Endothelial cell of umbilical vein (primary cell): ENCODE data around the gene GRID1. TPM values are rescaled to one million over a fixed set of nuclear protein-coding genes. Genes with fewer than 3 reads are reported as not detected.

Source experiments
- BruUV-seq: library from RNA; stranded (reverse); fragments of 400-500 nt; replicated peaks from 2 replicates; lab custom pipeline; 2021; lab: Mats Ljungman, UMichigan
- CTCF ChIA-PET: fragments of 300-600, 350-600 bp; sonication (Branson Sonifier 250); formaldehyde crosslinking; loops from one replicate; lab custom pipeline; 2021; ENCODE audit warnings: antibody characterized with exemption, inconsistent platforms; lab: Charles Lee
- POLR2A ChIA-PET: fragments of 300-600, 350-600 bp; sonication (Branson Sonifier 250); formaldehyde crosslinking; loops from one replicate; lab custom pipeline; 2021; ENCODE audit warnings: antibody characterized with exemption, inconsistent platforms; lab: Charles Lee
- DNase-seq: peaks from one replicate; pipeline ENCODE4 v3.0.0-alpha.2; 2011; ENCODE audit warnings: low read depth, low spot score
- FAIRE-seq: peaks from 2 replicates; lab custom pipeline; 2011; peaks lifted over from hg19 to GRCh38; lab: Jason Lieb, UNC
- H2AFZ ChIP-seq: 2 replicates; pipeline ENCODE4 v1.6.0; 2012; ENCODE audit warnings: low read depth, low read length, control low read depth, inconsistent platforms
- H3K27ac ChIP-seq: 2 replicates; pipeline ENCODE4 v1.5.1; 2011; ENCODE audit warnings: low read depth, mild to moderate bottlenecking, control low read depth, low read length, moderate library complexity; ENCODE audit not compliant: insufficient read depth
- H3K27me3 ChIP-seq, 2 experiments: 2 replicates each; pipeline versions ENCODE4 v1.6.0 to v1.6.1; 2011; ENCODE audit warnings: low read length in 2 of 2, mixed read lengths in 1 of 2; ENCODE audit not compliant: control insufficient read depth in 2 of 2, insufficient read depth in 2 of 2
- H3K36me3 ChIP-seq, 2 experiments: 2 replicates in 1 of 2; 3 replicates in 1 of 2; pipeline ENCODE4 v1.5.1; 2011; ENCODE audit warnings: low read length in 2 of 2, mild to moderate bottlenecking in 1 of 2, moderate library complexity in 1 of 2; ENCODE audit not compliant: control insufficient read depth in 2 of 2, insufficient read depth in 2 of 2; ENCODE audit errors: extremely low read depth in 1 of 2
- H3K4me1 ChIP-seq: 3 replicates; pipeline ENCODE4 v1.5.1; 2011; ENCODE audit warnings: mild to moderate bottlenecking, low read length; ENCODE audit not compliant: control insufficient read depth, insufficient read depth; ENCODE audit errors: extremely low read depth
- H3K4me2 ChIP-seq: 2 replicates; pipeline ENCODE4 v1.6.1; 2011; ENCODE audit warnings: low read length, control low read depth, mixed read lengths; ENCODE audit not compliant: insufficient read depth
- H3K4me3 ChIP-seq, 3 experiments: fragments of 200-600 bp in 1 of 3; sonication (generic), shearing (Covaris generic) in 1 of 3; replicated peaks in 1 of 3; 2 replicates each; pipeline ENCODE4 v1.5.1; 2011 to 2016; ENCODE audit warnings: control low read depth in 3 of 3, low read length in 3 of 3, mild to moderate bottlenecking in 2 of 3, inconsistent platforms in 1 of 3, low read depth in 1 of 3, moderate library complexity in 1 of 3; ENCODE audit not compliant: insufficient read depth in 1 of 3
- H3K79me2 ChIP-seq: 2 replicates; pipeline ENCODE4 v1.6.0; 2012; ENCODE audit warnings: low read length, inconsistent platforms; ENCODE audit not compliant: control insufficient read depth, insufficient read depth
- H3K9ac ChIP-seq: replicated peaks from 2 replicates; pipeline ENCODE3; 2011; ENCODE audit warnings: low read length, control low read depth; ENCODE audit not compliant: insufficient read depth; ENCODE audit errors: extremely low read depth
- H3K9me1 ChIP-seq: replicated peaks from 3 replicates; pipeline ENCODE4 v1.6.0; 2011; ENCODE audit warnings: mild to moderate bottlenecking, low read length; ENCODE audit not compliant: control insufficient read depth, insufficient read depth; ENCODE audit errors: extremely low read depth
- H3K9me3 ChIP-seq: replicated peaks from 2 replicates; pipeline ENCODE4 v1.5.1; 2012; ENCODE audit warnings: low read length, inconsistent platforms; ENCODE audit not compliant: control insufficient read depth, insufficient read depth
- H4K20me1 ChIP-seq: replicated peaks from 2 replicates; pipeline ENCODE3; 2011; ENCODE audit warnings: mild to moderate bottlenecking, low read length; ENCODE audit not compliant: control insufficient read depth, insufficient read depth; ENCODE audit errors: extremely low read depth
- EZH2 ChIP-seq: IDR thresholded peaks from 2 replicates; pipeline ENCODE4 v1.6.1; 2012; ENCODE audit warnings: borderline replicate concordance, low read depth, mild to moderate bottlenecking, moderate library complexity, low read length, inconsistent platforms; ENCODE audit not compliant: severe bottlenecking
- FOS ChIP-seq: IDR thresholded peaks from 2 replicates; pipeline ENCODE4 v1.6.1; 2011; ENCODE audit warnings: mild to moderate bottlenecking, low read length, moderate library complexity, borderline replicate concordance; ENCODE audit not compliant: insufficient read depth
- GATA2 ChIP-seq: IDR thresholded peaks from 2 replicates; pipeline ENCODE4 v1.7.0; 2011; ENCODE audit warnings: low read depth, mild to moderate bottlenecking, moderate library complexity, mixed read lengths, low read length; ENCODE audit not compliant: insufficient read length, insufficient read depth
- JUN ChIP-seq: IDR thresholded peaks from 2 replicates; pipeline ENCODE4 v1.6.1; 2011; ENCODE audit warnings: borderline replicate concordance, low read depth; ENCODE audit not compliant: insufficient read length, insufficient read depth
- MYC ChIP-seq: IDR thresholded peaks from one replicate; pipeline ENCODE4 v1.6.1; 2011; ENCODE audit warnings: mild to moderate bottlenecking, low read depth, low read length
- POLR2A ChIP-seq: IDR thresholded peaks from 2 replicates; pipeline ENCODE4 v1.6.1; 2012; ENCODE audit warnings: low read depth, mild to moderate bottlenecking, control low read depth, low read length
- POLR2AphosphoS5 ChIP-seq: IDR thresholded peaks from 2 replicates; pipeline ENCODE4 v1.6.1; 2012; ENCODE audit warnings: low read depth, mild to moderate bottlenecking, control low read depth, low read length, moderate library complexity; ENCODE audit not compliant: insufficient read depth
- dilution Hi-C: fragments of 300-500 bp; cut with MboI; formaldehyde crosslinking; loops from one replicate; pipeline ENCODE4 v1.15.0; 2019; ENCODE audit warnings: low sequenced_read_pairs; ENCODE audit not compliant: extremely low pct_ligation_motif_present
- intact Hi-C: fragments of 100-400 bp; cut with micrococcal nuclease; formaldehyde crosslinking; loops from one replicate; pipeline ENCODE4 v1.10.0; 2022
- polyA plus RNA-seq, 4 experiments: library from polyadenylated mRNA; depleted of rRNA in 3 of 4; stranded (reverse) in 3 of 4; unstranded in 1 of 4; fragments of >200 nt; gene quantifications; 2 replicates each; pipeline versions ENCODE4 v1.2.1 to v1.2.3, GENCODE V29; 2011 to 2012; ENCODE audit warnings: missing spikeins in 1 of 4
- total RNA-seq: library from RNA; stranded (reverse); gene quantifications from 2 replicates; pipeline ENCODE4 v1.2.3, GENCODE V29; 2021
- TF ChIP-seq, protein P1 (sequence below): IDR thresholded peaks from 2 replicates; pipeline ENCODE4 v1.6.1; 2011; ENCODE audit not compliant: insufficient read depth, insufficient read length
- TF ChIP-seq, protein P2 (sequence below), 2 donors: IDR thresholded peaks; 1 replicate in 1 of 2; 2 replicates in 1 of 2; pipeline ENCODE4 v1.5.1; 2011; ENCODE audit warnings: low read length in 2 of 2, mild to moderate bottlenecking in 2 of 2, moderate library complexity in 2 of 2, control low read depth in 1 of 2, inconsistent platforms in 1 of 2, low read depth in 1 of 2; ENCODE audit not compliant: insufficient read depth in 1 of 2; ENCODE audit errors: extremely low read depth in 1 of 2

Gene GRID1
- total and polyA plus RNA-seq, 2 donors (not counting 3 experiments of a cell fraction or from before 2014, with no cell fraction given), result not detected

DNA sequence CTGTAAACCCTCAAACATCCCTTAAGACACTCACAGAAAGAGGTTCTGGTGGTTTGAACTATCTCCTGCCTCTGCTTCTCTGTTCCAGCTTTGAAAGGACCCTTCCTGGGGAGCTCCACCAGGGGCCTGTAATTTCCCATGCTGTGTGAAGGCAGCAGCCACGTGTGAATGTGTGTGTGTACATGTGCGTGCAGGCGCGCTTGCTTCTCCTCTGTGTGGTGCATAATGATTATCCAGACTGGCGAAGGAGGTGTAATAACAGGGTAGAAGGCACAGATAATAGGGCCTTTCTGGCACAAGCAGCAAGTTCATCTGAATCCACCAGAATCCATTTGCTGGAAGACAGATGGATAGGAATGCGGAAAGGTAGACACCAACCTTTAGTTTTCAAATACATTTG, 466.5 kb downstream of the GRID1 start:
- intact Hi-C loops (no loop called here), dilution Hi-C loops (no loop called here)
- Histone ChIP-seq H2AFZ (no peak overlapping the region), H3K9ac (no peak overlapping the region), H3K4me2 (no peak overlapping the region), H3K9me3 (peaks cover 6% of the 10 kb centered on the region), H3K9me1 (no peaks in the 10 kb centered on the region), H3K27me3 (no peaks in the 10 kb centered on the region), H3K36me3 (no peaks in the 10 kb centered on the region), H3K27ac (no peak overlapping the region), H3K79me2 (no peaks in the 10 kb centered on the region), H3K4me3 (no peak overlapping the region), H4K20me1 (no peaks in the 10 kb centered on the region), H3K4me1 (no peaks in the 10 kb centered on the region)
- CTCF ChIA-PET, result no interaction called here
- TF ChIP-seq GATA2 (no peak), POLR2AphosphoS5 (no peak), EZH2 (no peak), JUN (no peak), POLR2A (no peak), FOS (no peak), MYC (no peak)
- TF ChIP-seq, protein P1, sequence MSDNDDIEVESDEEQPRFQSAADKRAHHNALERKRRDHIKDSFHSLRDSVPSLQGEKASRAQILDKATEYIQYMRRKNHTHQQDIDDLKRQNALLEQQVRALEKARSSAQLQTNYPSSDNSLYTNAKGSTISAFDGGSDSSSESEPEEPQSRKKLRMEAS, result no peak
- TF ChIP-seq, protein P2, sequence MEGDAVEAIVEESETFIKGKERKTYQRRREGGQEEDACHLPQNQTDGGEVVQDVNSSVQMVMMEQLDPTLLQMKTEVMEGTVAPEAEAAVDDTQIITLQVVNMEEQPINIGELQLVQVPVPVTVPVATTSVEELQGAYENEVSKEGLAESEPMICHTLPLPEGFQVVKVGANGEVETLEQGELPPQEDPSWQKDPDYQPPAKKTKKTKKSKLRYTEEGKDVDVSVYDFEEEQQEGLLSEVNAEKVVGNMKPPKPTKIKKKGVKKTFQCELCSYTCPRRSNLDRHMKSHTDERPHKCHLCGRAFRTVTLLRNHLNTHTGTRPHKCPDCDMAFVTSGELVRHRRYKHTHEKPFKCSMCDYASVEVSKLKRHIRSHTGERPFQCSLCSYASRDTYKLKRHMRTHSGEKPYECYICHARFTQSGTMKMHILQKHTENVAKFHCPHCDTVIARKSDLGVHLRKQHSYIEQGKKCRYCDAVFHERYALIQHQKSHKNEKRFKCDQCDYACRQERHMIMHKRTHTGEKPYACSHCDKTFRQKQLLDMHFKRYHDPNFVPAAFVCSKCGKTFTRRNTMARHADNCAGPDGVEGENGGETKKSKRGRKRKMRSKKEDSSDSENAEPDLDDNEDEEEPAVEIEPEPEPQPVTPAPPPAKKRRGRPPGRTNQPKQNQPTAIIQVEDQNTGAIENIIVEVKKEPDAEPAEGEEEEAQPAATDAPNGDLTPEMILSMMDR (IDR thresholded peaks at IDR 0.05; ENCODE audit: extremely low read depth in 1 of 2, insufficient read depth in 1 of 2, low read depth in 1 of 2, low read length in 2 of 2), result no peak
- POLR2A ChIA-PET, result no interaction called here
- DNase-seq, result no peak
- no TSS peak for BruUV-seq
- FAIRE-seq, result no peak
